Measurements from ENCODE around the gene RHEX.

The RHEX gene

GRCh38 chr1:206098242-206098919 is 45.4 kb downstream of the RHEX start:
- no peak for DNase-seq

GRCh38 chr1:206100226-206100815 is 47.3 kb downstream of the RHEX start:
- DNase-seq, result no peak

GRCh38 chr1:206101351-206102045 is 48.5 kb downstream of the RHEX start:
- DNase-seq, result no peak

- DNase-seq, result no peak
Measured at GRCh38 chr1:206102292-206102936, 49.4 kb downstream of the RHEX start.

- DNase-seq, result no peak
Measured at GRCh38 chr1:206103979-206104378, 51.0 kb downstream of the RHEX start.

- DNase-seq, result no peak
Measured at GRCh38 chr1:206105464-206105995, 52.6 kb downstream of the RHEX start.

GRCh38 chr1:206106328-206107167 is 53.6 kb downstream of the RHEX start:
- peak; percentile 90 for DNase-seq

- peak; percentile 49 for DNase-seq
Measured at GRCh38 chr1:206107168-206107544, 54.2 kb downstream of the RHEX start.

GRCh38 chr1:206108635-206109034 is 55.7 kb downstream of the RHEX start:
- peak; percentile 35 for DNase-seq

GRCh38 chr1:206109718-206110117 is 56.7 kb downstream of the RHEX start:
- peak; percentile 45 for DNase-seq

GRCh38 chr1:206110161-206110560 is 57.2 kb downstream of the RHEX start:
- DNase-seq, result peak; percentile 33

GRCh38 chr1:206110820-206111219 is 57.8 kb downstream of the RHEX start:
- peak; percentile 7 for DNase-seq

- peak; percentile 24 for DNase-seq
Measured at GRCh38 chr1:206111271-206111927, 58.4 kb downstream of the RHEX start.

GRCh38 chr1:206112600-206113301 is 59.8 kb downstream of the RHEX start:
- no peak for DNase-seq

GRCh38 chr1:206114692-206115640 is 62.0 kb downstream of the RHEX start:
- no peak for DNase-seq

GRCh38 chr1:206115791-206116190 is 62.8 kb downstream of the RHEX start:
- no peak for DNase-seq

GRCh38 chr1:206116191-206116872 is 63.4 kb downstream of the RHEX start:
- no peak for DNase-seq

- DNase-seq, result no peak
Measured at GRCh38 chr1:206116873-206117150, 63.8 kb downstream of the RHEX start.

GRCh38 chr1:206117151-206117948 is 64.4 kb downstream of the RHEX start, which contains the start of gene AVPR1B:
TSS of gene AVPR1B (minus strand) at chr1:206117388. CDS start at chr1:206116890, 498 bp downstream.
- DNase-seq, result no peak
